Lung (tissue), 12 donors: ENCODE measurements around the gene COQ2. TPM values are rescaled to one million over a fixed set of nuclear protein-coding genes. Genes with fewer than 3 reads are reported as not detected.

ENCODE experiments used
- ATAC-seq: fragments of 200-7000 bp; cut with Tn5 transposase; one replicate; pipeline ENCODE4 v1.9.1; 2020; ENCODE audit warnings: moderate number of reproducible peaks; ENCODE audit not compliant: insufficient read depth, low FRiP score
- DNase-seq, 3 donors: peaks; one replicate each; pipeline ENCODE4 v3.0.0-alpha.2; 2013 to 2017
- H3K27ac ChIP-seq, 2 donors: one replicate each; pipeline ENCODE4 v1.5.1; 2013; ENCODE audit warnings: mild to moderate bottlenecking in 2 of 2, moderate library complexity in 2 of 2, control low read depth in 1 of 2, inconsistent platforms in 1 of 2, low read depth in 1 of 2, low read length in 1 of 2
- H3K27me3 ChIP-seq, 3 donors: one replicate each; pipeline ENCODE4 v1.5.1; 2013; ENCODE audit warnings: low read length in 2 of 3; ENCODE audit not compliant: control insufficient read depth in 3 of 3, insufficient read depth in 3 of 3
- H3K36me3 ChIP-seq, 4 donors: one replicate each; pipeline ENCODE4 v1.5.1; 2013; ENCODE audit warnings: low read length in 4 of 4, mild to moderate bottlenecking in 1 of 4, moderate library complexity in 1 of 4; ENCODE audit not compliant: control insufficient read depth in 4 of 4, insufficient read depth in 4 of 4
- H3K4me1 ChIP-seq, 5 donors: one replicate each; pipeline ENCODE4 v1.5.1; 2013; ENCODE audit warnings: low read length in 5 of 5, mild to moderate bottlenecking in 2 of 5, moderate library complexity in 1 of 5; ENCODE audit not compliant: control insufficient read depth in 5 of 5, insufficient read depth in 5 of 5
- H3K4me3 ChIP-seq: one replicate; pipeline ENCODE4 v1.5.1; 2013; ENCODE audit warnings: mild to moderate bottlenecking, control low read depth, moderate library complexity
- H3K9ac ChIP-seq, 2 donors: one replicate each; pipeline ENCODE4 v1.5.1; 2013; ENCODE audit warnings: low read length in 2 of 2, control low read depth in 1 of 2; ENCODE audit not compliant: insufficient read depth in 1 of 2
- H3K9me3 ChIP-seq, 4 donors: one replicate each; pipeline ENCODE4 v1.5.1; 2013; ENCODE audit warnings: low read length in 3 of 4, mild to moderate bottlenecking in 1 of 4, moderate library complexity in 1 of 4; ENCODE audit not compliant: control insufficient read depth in 4 of 4, insufficient read depth in 3 of 4
- CTCF ChIP-seq: IDR thresholded peaks from 2 replicates; pipeline ENCODE4 v1.5.1; 2012; ENCODE audit warnings: mild to moderate bottlenecking; ENCODE audit errors: control extremely low read depth, extremely low read depth
- WGBS, 2 donors: extraction: QIAGEN DNeasy Blood & Tissue Kit; methylation state at CpG; one replicate each; pipeline ENCODE4 v1.1.7; 2013; 5-methylcytosine and 5-hydroxymethylcytosine counted together
- polyA plus RNA-seq, 2 donors: library from polyadenylated mRNA; stranded (reverse); fragments of 200-250 nt; gene quantifications; one replicate each; pipeline ENCODE4 v1.2.1, GENCODE V29; 2013
- total RNA-seq, 2 donors: library from RNA; depleted of rRNA in 1 of 2; stranded (reverse); fragments of >200 nt in 1 of 2; gene quantifications; one replicate each; pipeline ENCODE4 v1.2.1, GENCODE V29; 2014 to 2021
- donor health status: control.
- donor health status: control.
- donor health status: Bipolar disorder and iron deficiency.
- donor health status: healthy.
- donor health status: DM: yes; HTN: yes; CAD: no.

The COQ2 gene
- total and polyA plus RNA-seq, 4 donors, result 7.5 to 15.1 (median 9.6) TPM

DNA sequence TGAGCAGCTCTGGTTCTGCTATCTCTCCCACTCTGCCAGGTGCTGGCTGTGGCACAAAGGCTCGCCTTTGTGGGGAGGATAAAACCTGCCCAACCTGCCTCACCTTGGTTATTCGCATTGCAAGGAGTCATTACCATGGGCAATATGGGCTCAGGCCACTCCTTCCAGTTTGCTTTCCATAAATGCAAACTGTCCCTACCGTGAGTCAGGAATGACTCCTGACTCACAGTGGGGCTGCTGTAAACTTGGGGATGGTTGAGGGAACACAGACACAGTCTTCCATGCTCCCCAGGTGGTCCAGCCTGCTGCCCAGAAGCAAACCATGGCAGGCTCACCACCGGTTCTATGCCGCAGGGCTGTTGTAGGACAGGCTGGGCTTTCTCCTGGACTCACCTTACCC is 36.1 kb downstream of the COQ2 start:
- H3K9me3 ChIP-seq, result peaks cover 0 to 1% (median 0%) of the 10 kb centered on the region in 4 donors
- no peaks in the 10 kb centered on the region for H3K36me3 ChIP-seq
- WGBS, 2 donors, result 92 to 99% methylated on average over 5 of the region's 5 CpGs
- no peak for ATAC-seq
- no peaks in the 10 kb centered on the region for H3K27me3 ChIP-seq
- TF ChIP-seq CTCF, result no peak
- H3K4me3 ChIP-seq, result no peak overlapping the region
- H3K4me1 ChIP-seq, result peaks cover 0 to 4% (median 0%) of the 10 kb centered on the region in 5 donors
- no peak overlapping the region for H3K27ac ChIP-seq
- no peak for DNase-seq
- no peak overlapping the region for H3K9ac ChIP-seq

DNA sequence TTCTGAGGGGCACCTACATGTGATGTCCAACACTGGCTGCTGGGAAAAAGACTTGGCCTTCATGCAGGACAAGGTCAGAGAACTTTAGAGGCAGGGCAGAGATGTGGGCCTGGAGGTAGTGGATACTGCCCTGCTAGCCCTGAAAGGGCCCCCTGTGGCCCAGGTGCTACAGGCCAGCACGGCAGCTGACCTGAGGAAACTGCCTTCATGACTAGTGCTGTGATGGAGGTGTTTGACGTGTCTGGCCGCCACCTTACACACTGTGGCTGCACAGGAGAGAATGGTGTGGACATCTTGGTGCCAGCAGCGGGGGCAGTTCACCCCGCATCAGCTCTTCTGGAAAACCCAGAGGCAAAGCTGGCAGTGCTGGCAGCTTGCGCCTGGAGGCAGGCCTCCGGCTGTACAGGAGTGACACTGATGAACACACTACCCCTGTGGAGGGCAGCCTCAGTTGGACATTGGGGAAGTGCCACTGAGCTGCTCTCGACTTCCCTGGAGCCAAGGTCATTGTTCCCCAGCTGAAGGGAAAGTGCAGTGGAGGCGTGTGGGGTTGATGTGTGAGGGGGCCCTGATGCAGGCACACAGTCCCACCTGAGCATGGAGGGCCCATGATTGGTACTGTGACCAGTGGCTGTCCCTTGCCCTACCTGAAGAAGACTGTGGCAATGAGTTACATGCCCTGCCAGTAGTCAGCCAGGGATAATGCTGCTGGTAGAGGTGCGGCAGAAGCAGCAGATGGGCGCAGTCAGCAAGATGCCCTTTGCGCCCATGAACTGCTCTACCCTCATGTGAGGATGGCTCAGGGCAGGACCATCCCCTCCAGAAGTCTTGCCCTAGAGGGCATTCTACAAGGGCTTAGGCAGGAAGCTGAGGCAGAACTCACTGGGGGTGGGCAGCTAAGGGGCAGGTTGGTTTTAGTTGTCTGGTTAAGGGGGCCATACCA is 36.9 kb downstream of the COQ2 start:
- H3K27ac ChIP-seq, result no peak overlapping the region
- H3K9me3 ChIP-seq, result peaks cover 0 to 1% (median 0%) of the 10 kb centered on the region in 4 donors
- 82 to 93% methylated on average over 12 of the region's 12 CpGs for WGBS, 2 donors
- DNase-seq (no peak), ATAC-seq (no peak)
- H3K9ac ChIP-seq, result no peak overlapping the region
- TF ChIP-seq CTCF, result no peak
- peaks cover 0 to 4% (median 0%) of the 10 kb centered on the region in 5 donors for H3K4me1 ChIP-seq
- H3K4me3 ChIP-seq, result no peak overlapping the region
- no peaks in the 10 kb centered on the region for H3K36me3 ChIP-seq
- no peaks in the 10 kb centered on the region for H3K27me3 ChIP-seq

GRCh38 chr4:83241132-83241531 is 43.5 kb downstream of the COQ2 start:
- H3K4me1 ChIP-seq, result no peaks in the 10 kb centered on the region
- H3K27ac ChIP-seq, result no peak overlapping the region
- WGBS, 2 donors, result 67 to 87% methylated on average over 1 of the region's 1 CpG
- no peak overlapping the region for H3K4me3 ChIP-seq
- no peak for ATAC-seq
- H3K36me3 ChIP-seq, result no peaks in the 10 kb centered on the region
- DNase-seq, result no peak
- no peak for TF ChIP-seq CTCF
- H3K27me3 ChIP-seq, result no peaks in the 10 kb centered on the region
- H3K9ac ChIP-seq, result no peak overlapping the region
- H3K9me3 ChIP-seq, result no peaks in the 10 kb centered on the region
